CD14-positive monocyte (primary cell): Measurements from ENCODE around the gene THSD7A. TPM values are rescaled to one million over a fixed set of nuclear protein-coding genes. Genes with fewer than 3 reads are reported as not detected.

Source experiments
- DNase-seq, 3 donors: peaks; one replicate each; pipeline ENCODE4 v3.0.0-alpha.2; 2011 to 2022
- H2AFZ ChIP-seq: 2 replicates; pipeline ENCODE4 v1.6.0; 2012; ENCODE audit warnings: mild to moderate bottlenecking, low read depth, low read length, inconsistent platforms; ENCODE audit not compliant: insufficient read depth, poor library complexity, severe bottlenecking
- H3K27ac ChIP-seq, 2 donors: 1 replicate in 1 of 2; 2 replicates in 1 of 2; pipeline ENCODE4 v1.5.1; 2012 to 2013; ENCODE audit warnings: low read length in 2 of 2, control low read depth in 1 of 2, inconsistent platforms in 1 of 2, low read depth in 1 of 2, mild to moderate bottlenecking in 1 of 2
- H3K27me3 ChIP-seq, 2 donors: one replicate each; pipeline versions ENCODE4 v1.6.0 to v1.6.1; 2011 to 2013; ENCODE audit warnings: low read length in 2 of 2; ENCODE audit not compliant: control insufficient read depth in 2 of 2, insufficient read depth in 2 of 2
- H3K36me3 ChIP-seq, 2 donors: replicated peaks in 1 of 2; 1 replicate in 1 of 2; 2 replicates in 1 of 2; pipeline versions ENCODE4 v1.5.1 to v1.6.1; 2012 to 2013; ENCODE audit warnings: low read length in 2 of 2, control low read depth in 1 of 2, inconsistent platforms in 1 of 2, mild to moderate bottlenecking in 1 of 2; ENCODE audit not compliant: insufficient read depth in 2 of 2, control insufficient read depth in 1 of 2
- H3K4me1 ChIP-seq, 2 donors: 1 replicate in 1 of 2; 2 replicates in 1 of 2; pipeline versions ENCODE4 v1.5.1 to v1.6.1; 2012 to 2013; ENCODE audit warnings: low read length in 2 of 2, control low read depth in 1 of 2, inconsistent platforms in 1 of 2, mild to moderate bottlenecking in 1 of 2, moderate library complexity in 1 of 2; ENCODE audit not compliant: insufficient read depth in 2 of 2, control insufficient read depth in 1 of 2
- H3K4me2 ChIP-seq: replicated peaks from 2 replicates; pipeline ENCODE3; 2012; ENCODE audit warnings: low read length, moderate library complexity, mild to moderate bottlenecking; ENCODE audit not compliant: poor library complexity, severe bottlenecking; ENCODE audit errors: extremely low read depth
- H3K4me3 ChIP-seq, 3 experiments: fragments of 200-600 bp in 1 of 3; sonication (generic) in 1 of 3; replicated peaks in 1 of 3; 1 replicate in 2 of 3; 2 replicates in 1 of 3; pipeline ENCODE4 v1.5.1; 2011 to 2013; ENCODE audit warnings: low read length in 3 of 3, mild to moderate bottlenecking in 3 of 3, control low read depth in 2 of 3, low read depth in 2 of 3, inconsistent platforms in 1 of 3, moderate library complexity in 1 of 3
- H3K79me2 ChIP-seq: 2 replicates; pipeline ENCODE4 v1.6.0; 2012; ENCODE audit warnings: mild to moderate bottlenecking, control low read depth, inconsistent platforms, low read length, moderate library complexity; ENCODE audit not compliant: insufficient read depth
- H3K9ac ChIP-seq: 2 replicates; pipeline ENCODE4 v1.6.0; 2017; ENCODE audit warnings: low read length, mild to moderate bottlenecking; ENCODE audit not compliant: insufficient read depth, poor library complexity, severe bottlenecking
- H3K9me3 ChIP-seq, 2 donors: replicated peaks in 1 of 2; 1 replicate in 1 of 2; 2 replicates in 1 of 2; pipeline versions ENCODE4 v1.5.1 to v1.6.1; 2012 to 2013; ENCODE audit warnings: low read length in 2 of 2, control low read depth in 1 of 2; ENCODE audit not compliant: control insufficient read depth in 1 of 2, insufficient read depth in 1 of 2
- H4K20me1 ChIP-seq: 2 replicates; pipeline ENCODE4 v1.6.0; 2012; ENCODE audit warnings: mild to moderate bottlenecking, low read length, control low read depth, moderate library complexity; ENCODE audit not compliant: insufficient read depth
- H3K27ac Mint-ChIP-seq, 7 donors: one replicate each; pipeline ENCODE4 v1.8.0; 2020; ENCODE audit warnings: mild to moderate bottlenecking in 7 of 7, mixed read lengths in 7 of 7, moderate library complexity in 6 of 7, inconsistent platforms in 2 of 7
- H3K27me3 Mint-ChIP-seq, 3 donors: one replicate each; pipeline ENCODE4 v1.8.0; 2021 to 2022; ENCODE audit warnings: low read depth in 3 of 3, mild to moderate bottlenecking in 3 of 3, mixed read lengths in 3 of 3, moderate library complexity in 3 of 3, inconsistent platforms in 1 of 3
- H3K36me3 Mint-ChIP-seq, 2 donors: one replicate each; pipeline ENCODE4 v1.8.0; 2020; ENCODE audit warnings: mixed read lengths in 2 of 2, inconsistent platforms in 1 of 2, mild to moderate bottlenecking in 1 of 2
- H3K4me1 Mint-ChIP-seq: one replicate; pipeline ENCODE4 v1.8.0; 2020; ENCODE audit warnings: mild to moderate bottlenecking, mixed read lengths
- H3K4me3 Mint-ChIP-seq, 2 donors: one replicate each; pipeline ENCODE4 v1.8.0; 2020; ENCODE audit warnings: mild to moderate bottlenecking in 2 of 2, mixed read lengths in 2 of 2, moderate library complexity in 1 of 2
- H3K9me3 Mint-ChIP-seq, 7 donors: one replicate each; pipeline ENCODE4 v1.8.0; 2020 to 2022; ENCODE audit warnings: mixed read lengths in 7 of 7, mild to moderate bottlenecking in 6 of 7, moderate library complexity in 6 of 7, inconsistent platforms in 2 of 7
- CTCF ChIP-seq: fragments of 200-600 bp; IDR thresholded peaks from one replicate; pipeline ENCODE4 v1.8.0; 2022; ENCODE audit warnings: antibody characterized with exemption, mild to moderate bottlenecking
- WGBS: methylation state at CpG from one replicate; pipeline ENCODE4 v1.1.5; 2013; ENCODE audit warnings: missing lambda C conversion rate; ENCODE audit not compliant: insufficient coverage; 5-methylcytosine and 5-hydroxymethylcytosine counted together
- intact Hi-C, 2 donors: fragments of 100-400 bp; cut with micrococcal nuclease; formaldehyde crosslinking; loops; one replicate each; pipeline versions ENCODE4 v1.15.0 to v1.15.1; 2023
- polyA plus RNA-seq, 3 donors: library from polyadenylated mRNA; depleted of rRNA in 1 of 3; unstranded in 2 of 3; stranded (reverse) in 1 of 3; fragments of 300-500 nt in 2 of 3; fragments of >200 nt in 1 of 3; fragmentation: Illumina TruSeq in 2 of 3; gene quantifications; 1 replicate in 2 of 3; 2 replicates in 1 of 3; pipeline ENCODE4 v1.2.3, GENCODE V29; 2012 to 2021

THSD7A gene
- polyA plus RNA-seq, 3 donors = under 0.01 TPM; not detected in 2

DNA sequence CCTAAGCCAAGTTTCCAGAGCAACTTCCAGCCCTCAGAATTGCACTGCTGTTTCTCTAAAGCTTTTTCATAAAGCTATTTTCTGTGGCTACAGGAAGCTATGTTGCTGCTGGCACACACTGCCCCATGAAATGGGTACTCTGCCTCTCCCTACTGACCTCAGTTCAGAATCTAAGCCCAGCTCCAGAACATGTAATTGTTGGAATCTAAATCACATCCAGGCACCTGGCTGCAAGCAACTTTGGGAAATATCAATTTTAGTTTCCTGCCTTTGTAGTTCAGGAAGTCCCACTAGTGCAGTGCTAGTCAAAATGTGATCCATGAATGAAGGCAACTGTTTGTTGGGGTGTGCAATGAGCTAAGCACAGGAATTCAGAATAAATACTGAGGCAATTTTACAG, 226.2 kb downstream of the THSD7A start:
- no peaks in the 10 kb centered on the region for H3K36me3 ChIP-seq
- H3K27ac ChIP-seq = no peak overlapping the region
- no peak overlapping the region for H3K4me2 ChIP-seq
- H2AFZ ChIP-seq = no peak overlapping the region
- no peak for TF ChIP-seq CTCF
- intact Hi-C loops = no loop called here
- no peak overlapping the region for H3K9ac ChIP-seq
- no peaks in the 10 kb centered on the region for H3K4me1 ChIP-seq
- H3K79me2 ChIP-seq = no peaks in the 10 kb centered on the region
- H3K27me3 ChIP-seq = no peaks in the 10 kb centered on the region
- DNase-seq = no peak
- no peaks in the 10 kb centered on the region for H3K4me1 Mint-ChIP-seq
- no peaks in the 10 kb centered on the region for H3K27me3 Mint-ChIP-seq
- no peak overlapping the region for H3K4me3 ChIP-seq
- no peak overlapping the region for H3K27ac Mint-ChIP-seq
- no peaks in the 10 kb centered on the region for H3K36me3 Mint-ChIP-seq
- H4K20me1 ChIP-seq = no peaks in the 10 kb centered on the region
- H3K9me3 Mint-ChIP-seq = peaks cover 0 to 3% (median 0%) of the 10 kb centered on the region in 7 donors
- no peak overlapping the region for H3K4me3 Mint-ChIP-seq
- no peaks in the 10 kb centered on the region for H3K9me3 ChIP-seq

GRCh38 chr7:11604505-11604904, 227.5 kb downstream of the THSD7A start:
- Mint-ChIP-seq H3K27ac (no peak overlapping the region), H3K4me3 (no peak overlapping the region), H3K36me3 (no peaks in the 10 kb centered on the region), H3K27me3 (no peaks in the 10 kb centered on the region), H3K4me1 (no peaks in the 10 kb centered on the region), H3K9me3 (peaks cover 0 to 6% (median 0%) of the 10 kb centered on the region in 7 donors)
- TF ChIP-seq CTCF = no peak
- no peak overlapping the region for H3K4me3 ChIP-seq
- no peaks in the 10 kb centered on the region for H3K36me3 ChIP-seq
- no peaks in the 10 kb centered on the region for H3K79me2 ChIP-seq
- H3K9me3 ChIP-seq = no peaks in the 10 kb centered on the region
- no peak overlapping the region for H3K9ac ChIP-seq
- H3K4me2 ChIP-seq = no peak overlapping the region
- intact Hi-C loops = no loop called here
- no peaks in the 10 kb centered on the region for H4K20me1 ChIP-seq
- no peaks in the 10 kb centered on the region for H3K27me3 ChIP-seq
- H3K27ac ChIP-seq = no peak overlapping the region
- no peak for DNase-seq
- no CpG with 5 or more reads among the region's 1 CpG for WGBS
- no peaks in the 10 kb centered on the region for H3K4me1 ChIP-seq
- H2AFZ ChIP-seq = no peak overlapping the region
